ENCODE data around the gene COL26A1. TPM values are rescaled to one million over a fixed set of nuclear protein-coding genes. Genes with fewer than 3 reads are reported as not detected.
"Not testable (repeated sequence)": the region's sequence is repeated elsewhere in the genome, so short reads cannot be mapped to it uniquely, and the experiment has no call there.

COL26A1 gene
- total RNA-seq, 1 experiment from 2014 or later: 0.43 TPM

- no peaks in the 10 kb centered on the region for H3K27me3 ChIP-seq (replicated peaks; ENCODE audit: insufficient read depth, low read depth, low read length, poor library complexity)
- BruUV-seq (replicated peaks): no TSS peak
- H3K4me1 ChIP-seq (ENCODE audit: insufficient read depth, low read length, poor library complexity, severe bottlenecking): no peaks in the 10 kb centered on the region
- intact Hi-C loops (cut with micrococcal nuclease; ENCODE audit: unreplicated experiment): no loop called here
- H3K4me3 ChIP-seq (ENCODE audit: low read depth, low read length, poor library complexity, severe bottlenecking): no peak overlapping the region
- H3K36me3 ChIP-seq (ENCODE audit: insufficient read depth, low read length, poor library complexity, severe bottlenecking): no peaks in the 10 kb centered on the region
- ChIA-PET POLR2A (ENCODE audit: low non-redundant PET) (no interaction called here), CTCF (no interaction called here)
- DNase-seq (ENCODE audit: low spot score): no peak
- TF ChIP-seq EZH2 (IDR thresholded peaks at IDR 0.05; ENCODE audit: borderline replicate concordance, low read depth, low read length, poor library complexity, severe bottlenecking) (no peak), CTCF (conservative IDR thresholded peaks at IDR 0.05; ENCODE audit: low read depth, low read length) (no peak)
- H3K27ac ChIP-seq (ENCODE audit: low read depth, low read length, poor library complexity, severe bottlenecking): no peak overlapping the region
- no peaks in the 10 kb centered on the region for H3K9me3 ChIP-seq (ENCODE audit: low read depth, low read length, poor library complexity, severe bottlenecking)
These were observed 19.8 kb upstream of the COL26A1 start for GRCh38 chr7:101342892-101343291.

- DNase-seq (ENCODE audit: low spot score): no peak
- no peak overlapping the region for H3K4me3 ChIP-seq (ENCODE audit: low read depth, low read length, poor library complexity, severe bottlenecking)
- TF ChIP-seq EZH2 (IDR thresholded peaks at IDR 0.05; ENCODE audit: borderline replicate concordance, low read depth, low read length, poor library complexity, severe bottlenecking): no peak
- ChIA-PET POLR2A (ENCODE audit: low non-redundant PET) (no interaction called here), CTCF (no interaction called here)
- no TSS peak for BruUV-seq (replicated peaks)
- no peaks in the 10 kb centered on the region for H3K36me3 ChIP-seq (ENCODE audit: insufficient read depth, low read length, poor library complexity, severe bottlenecking)
- no peaks in the 10 kb centered on the region for H3K27me3 ChIP-seq (replicated peaks; ENCODE audit: insufficient read depth, low read depth, low read length, poor library complexity)
- H3K27ac ChIP-seq (ENCODE audit: low read depth, low read length, poor library complexity, severe bottlenecking): no peak overlapping the region
- H3K4me1 ChIP-seq (ENCODE audit: insufficient read depth, low read length, poor library complexity, severe bottlenecking): no peaks in the 10 kb centered on the region
- no peaks in the 10 kb centered on the region for H3K9me3 ChIP-seq (ENCODE audit: low read depth, low read length, poor library complexity, severe bottlenecking)
- intact Hi-C loops (cut with micrococcal nuclease; ENCODE audit: unreplicated experiment): no loop called here
These were observed 15.2 kb upstream of the COL26A1 start for GRCh38 chr7:101347477-101347876.

GRCh38 chr7:101348456-101349067 lies 14.1 kb upstream of the COL26A1 start:
- CTCF ChIA-PET; BruUV-seq (replicated peaks); H3K27me3 ChIP-seq (replicated peaks; ENCODE audit: insufficient read depth, low read depth, low read length, poor library complexity); H3K4me3 ChIP-seq (ENCODE audit: low read depth, low read length, poor library complexity, severe bottlenecking); H3K27ac ChIP-seq (ENCODE audit: low read depth, low read length, poor library complexity, severe bottlenecking); intact Hi-C loops (cut with micrococcal nuclease; ENCODE audit: unreplicated experiment); H3K36me3 ChIP-seq (ENCODE audit: insufficient read depth, low read length, poor library complexity, severe bottlenecking); H3K4me1 ChIP-seq (ENCODE audit: insufficient read depth, low read length, poor library complexity, severe bottlenecking); DNase-seq (ENCODE audit: low spot score); POLR2A ChIA-PET (ENCODE audit: low non-redundant PET); H3K9me3 ChIP-seq (ENCODE audit: low read depth, low read length, poor library complexity, severe bottlenecking): not testable (repeated sequence)

- H3K4me3 ChIP-seq (ENCODE audit: low read depth, low read length, poor library complexity, severe bottlenecking); H3K9me3 ChIP-seq (ENCODE audit: low read depth, low read length, poor library complexity, severe bottlenecking); BruUV-seq (replicated peaks); DNase-seq (ENCODE audit: low spot score); H3K27ac ChIP-seq (ENCODE audit: low read depth, low read length, poor library complexity, severe bottlenecking); CTCF ChIA-PET; H3K27me3 ChIP-seq (replicated peaks; ENCODE audit: insufficient read depth, low read depth, low read length, poor library complexity); H3K4me1 ChIP-seq (ENCODE audit: insufficient read depth, low read length, poor library complexity, severe bottlenecking); H3K36me3 ChIP-seq (ENCODE audit: insufficient read depth, low read length, poor library complexity, severe bottlenecking); intact Hi-C loops (cut with micrococcal nuclease; ENCODE audit: unreplicated experiment): not testable (repeated sequence)
- POLR2A ChIA-PET (ENCODE audit: low non-redundant PET): interaction anchor here (0.7 kb wide), 1 partner anchor 659 kb away, joined by 3 read pairs; no protein-coding TSS in a partner anchor
These were observed 13.4 kb upstream of the COL26A1 start for GRCh38 chr7:101349300-101349699.

All from A673 (cell line).